Neural cell (in vitro differentiated cells): ENCODE measurements around the gene MYOCD. TPM values are rescaled to one million over a fixed set of nuclear protein-coding genes. Genes with fewer than 3 reads are reported as not detected.

ENCODE experiments used
- H2AFZ ChIP-seq: fragments of 200-600, 300-800 bp; sonication (generic), shearing (Covaris generic); 2 replicates; pipeline ENCODE4 v1.6.0; 2014; ENCODE audit warnings: low read depth, mild to moderate bottlenecking, antibody characterized with exemption, low read length, moderate library complexity
- H3F3A ChIP-seq: fragments of 200-600 bp; shearing (Covaris generic); 2 replicates; pipeline ENCODE4 v1.6.1; 2016; ENCODE audit warnings: mild to moderate bottlenecking, moderate library complexity, mixed read lengths, antibody characterized with exemption, low read length; ENCODE audit not compliant: insufficient read depth, poor library complexity, severe bottlenecking
- H3K27ac ChIP-seq: fragments of 200-600, 300-800 bp; sonication (generic), shearing (Covaris generic); 2 replicates; pipeline ENCODE4 v1.5.1; 2014; ENCODE audit warnings: mild to moderate bottlenecking, low read length, moderate library complexity
- H3K27me3 ChIP-seq: fragments of 300-800, 200-600 bp; sonication (generic), shearing (Covaris generic); 2 replicates; pipeline ENCODE4 v1.6.0; 2014; ENCODE audit warnings: mild to moderate bottlenecking, low read depth, low read length, moderate library complexity; ENCODE audit not compliant: insufficient read depth
- H3K36me3 ChIP-seq: fragments of 300-800, 200-600 bp; sonication (generic), shearing (Covaris generic); 2 replicates; pipeline ENCODE4 v1.5.1; 2014; ENCODE audit warnings: mild to moderate bottlenecking, antibody characterized with exemption, low read length, moderate library complexity; ENCODE audit not compliant: insufficient read depth
- H3K4me2 ChIP-seq: fragments of 300-800, 200-600 bp; sonication (generic), shearing (Covaris generic); 2 replicates; pipeline ENCODE4 v1.6.0; 2014; ENCODE audit warnings: mild to moderate bottlenecking, low read length
- H3K4me3 ChIP-seq: fragments of 300-800, 200-600 bp; sonication (generic), shearing (Covaris generic); 2 replicates; pipeline ENCODE4 v1.5.1; 2014; ENCODE audit warnings: mild to moderate bottlenecking, low read length, moderate library complexity
- H3K79me2 ChIP-seq: fragments of 200-600 bp; shearing (Covaris generic); replicated peaks from 2 replicates; pipeline ENCODE4 v1.6.0; 2014; ENCODE audit warnings: mild to moderate bottlenecking, low read length, moderate library complexity; ENCODE audit not compliant: insufficient read depth
- H3K9ac ChIP-seq: fragments of 300-800, 200-600 bp; sonication (generic), shearing (Covaris generic); 2 replicates; pipeline ENCODE4 v1.6.1; 2016; ENCODE audit warnings: mild to moderate bottlenecking, low read length, mixed read lengths
- H3K9me2 ChIP-seq: fragments of 200-600 bp; shearing (Covaris generic); 2 replicates; pipeline ENCODE4 v1.6.1; 2016; ENCODE audit warnings: mild to moderate bottlenecking, low read length, mixed read lengths; ENCODE audit not compliant: insufficient read depth
- H3K9me3 ChIP-seq: fragments of 200-600, 300-800 bp; sonication (generic), shearing (Covaris generic); 2 replicates; pipeline ENCODE4 v1.6.1; 2016; ENCODE audit warnings: mild to moderate bottlenecking, mixed run types, low read length, moderate library complexity, mixed read lengths
- H4K20me1 ChIP-seq: fragments of 200-600 bp; shearing (Covaris generic); 2 replicates; pipeline ENCODE4 v1.6.1; 2016; ENCODE audit warnings: mild to moderate bottlenecking, mixed run types; ENCODE audit not compliant: insufficient read depth
- EP300 ChIP-seq: fragments of 450-650 bp; conservative IDR thresholded peaks from 2 replicates; pipeline ENCODE4 v1.6.1; 2014; ENCODE audit warnings: antibody characterized with exemption, mild to moderate bottlenecking, moderate library complexity; ENCODE audit not compliant: poor library complexity, severe bottlenecking
- EZH2 ChIP-seq: fragments of 200-600, 300-800 bp; shearing (Covaris generic), sonication (generic); IDR thresholded peaks from 2 replicates; pipeline ENCODE4 v1.6.1; 2014; ENCODE audit warnings: antibody characterized with exemption, low read length, borderline replicate concordance, mild to moderate bottlenecking; ENCODE audit not compliant: insufficient read depth, poor library complexity, severe bottlenecking
- MXI1 ChIP-seq: fragments of 450-650 bp; conservative IDR thresholded peaks from 2 replicates; pipeline ENCODE4 v1.6.1; 2014; ENCODE audit warnings: antibody characterized with exemption, mild to moderate bottlenecking; ENCODE audit not compliant: poor library complexity, severe bottlenecking
- POLR2AphosphoS5 ChIP-seq: IDR thresholded peaks from 2 replicates; pipeline ENCODE4 v1.6.1; 2012
- RAD21 ChIP-seq: fragments of 450-650 bp; conservative IDR thresholded peaks from 2 replicates; pipeline ENCODE4 v1.6.1; 2014; ENCODE audit warnings: antibody characterized with exemption, mild to moderate bottlenecking, moderate library complexity
- SMC3 ChIP-seq: fragments of 450-650 bp; conservative IDR thresholded peaks from 2 replicates; pipeline ENCODE4 v1.6.1; 2014; ENCODE audit warnings: antibody characterized with exemption, mild to moderate bottlenecking, moderate library complexity; ENCODE audit not compliant: poor library complexity
- TAF1 ChIP-seq: IDR thresholded peaks from 2 replicates; pipeline ENCODE4 v1.6.1; 2012; ENCODE audit warnings: low read depth
- polyA plus RNA-seq: library from polyadenylated mRNA; depleted of rRNA; stranded (reverse); fragments of >200 nt; gene quantifications from 2 replicates; pipeline ENCODE4 v1.2.3, GENCODE V29; 2014
- TF ChIP-seq, protein P1 (sequence below): fragments of 450-650 bp; IDR thresholded peaks from 2 replicates; pipeline ENCODE4 v1.5.1; 2014; ENCODE audit warnings: antibody characterized with exemption, mild to moderate bottlenecking, moderate library complexity; ENCODE audit not compliant: poor library complexity, severe bottlenecking
- TF ChIP-seq, protein P2 (sequence below): IDR thresholded peaks from 2 replicates; pipeline ENCODE4 v1.6.1; 2012; ENCODE audit warnings: borderline replicate concordance

MYOCD gene
- polyA plus RNA-seq, 1 donor from 2014 or later = not detected

GRCh38 chr17:12631076-12631475, 34.6 kb upstream of the MYOCD start:
- H3K9me3 ChIP-seq = no peaks in the 10 kb centered on the region
- H3K36me3 ChIP-seq = no peaks in the 10 kb centered on the region
- no peak overlapping the region for H3K4me3 ChIP-seq
- H3K4me2 ChIP-seq = no peak overlapping the region
- H3F3A ChIP-seq = no peaks in the 10 kb centered on the region
- H4K20me1 ChIP-seq = no peaks in the 10 kb centered on the region
- no peaks in the 10 kb centered on the region for H3K27me3 ChIP-seq
- no peak overlapping the region for H2AFZ ChIP-seq
- TF ChIP-seq EZH2 (no peak), SMC3 (no peak), MXI1 (no peak), POLR2AphosphoS5 (no peak), TAF1 (no peak), RAD21 (no peak), EP300 (no peak)
- TF ChIP-seq, protein P1, sequence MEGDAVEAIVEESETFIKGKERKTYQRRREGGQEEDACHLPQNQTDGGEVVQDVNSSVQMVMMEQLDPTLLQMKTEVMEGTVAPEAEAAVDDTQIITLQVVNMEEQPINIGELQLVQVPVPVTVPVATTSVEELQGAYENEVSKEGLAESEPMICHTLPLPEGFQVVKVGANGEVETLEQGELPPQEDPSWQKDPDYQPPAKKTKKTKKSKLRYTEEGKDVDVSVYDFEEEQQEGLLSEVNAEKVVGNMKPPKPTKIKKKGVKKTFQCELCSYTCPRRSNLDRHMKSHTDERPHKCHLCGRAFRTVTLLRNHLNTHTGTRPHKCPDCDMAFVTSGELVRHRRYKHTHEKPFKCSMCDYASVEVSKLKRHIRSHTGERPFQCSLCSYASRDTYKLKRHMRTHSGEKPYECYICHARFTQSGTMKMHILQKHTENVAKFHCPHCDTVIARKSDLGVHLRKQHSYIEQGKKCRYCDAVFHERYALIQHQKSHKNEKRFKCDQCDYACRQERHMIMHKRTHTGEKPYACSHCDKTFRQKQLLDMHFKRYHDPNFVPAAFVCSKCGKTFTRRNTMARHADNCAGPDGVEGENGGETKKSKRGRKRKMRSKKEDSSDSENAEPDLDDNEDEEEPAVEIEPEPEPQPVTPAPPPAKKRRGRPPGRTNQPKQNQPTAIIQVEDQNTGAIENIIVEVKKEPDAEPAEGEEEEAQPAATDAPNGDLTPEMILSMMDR = no peak
- TF ChIP-seq, protein P2, sequence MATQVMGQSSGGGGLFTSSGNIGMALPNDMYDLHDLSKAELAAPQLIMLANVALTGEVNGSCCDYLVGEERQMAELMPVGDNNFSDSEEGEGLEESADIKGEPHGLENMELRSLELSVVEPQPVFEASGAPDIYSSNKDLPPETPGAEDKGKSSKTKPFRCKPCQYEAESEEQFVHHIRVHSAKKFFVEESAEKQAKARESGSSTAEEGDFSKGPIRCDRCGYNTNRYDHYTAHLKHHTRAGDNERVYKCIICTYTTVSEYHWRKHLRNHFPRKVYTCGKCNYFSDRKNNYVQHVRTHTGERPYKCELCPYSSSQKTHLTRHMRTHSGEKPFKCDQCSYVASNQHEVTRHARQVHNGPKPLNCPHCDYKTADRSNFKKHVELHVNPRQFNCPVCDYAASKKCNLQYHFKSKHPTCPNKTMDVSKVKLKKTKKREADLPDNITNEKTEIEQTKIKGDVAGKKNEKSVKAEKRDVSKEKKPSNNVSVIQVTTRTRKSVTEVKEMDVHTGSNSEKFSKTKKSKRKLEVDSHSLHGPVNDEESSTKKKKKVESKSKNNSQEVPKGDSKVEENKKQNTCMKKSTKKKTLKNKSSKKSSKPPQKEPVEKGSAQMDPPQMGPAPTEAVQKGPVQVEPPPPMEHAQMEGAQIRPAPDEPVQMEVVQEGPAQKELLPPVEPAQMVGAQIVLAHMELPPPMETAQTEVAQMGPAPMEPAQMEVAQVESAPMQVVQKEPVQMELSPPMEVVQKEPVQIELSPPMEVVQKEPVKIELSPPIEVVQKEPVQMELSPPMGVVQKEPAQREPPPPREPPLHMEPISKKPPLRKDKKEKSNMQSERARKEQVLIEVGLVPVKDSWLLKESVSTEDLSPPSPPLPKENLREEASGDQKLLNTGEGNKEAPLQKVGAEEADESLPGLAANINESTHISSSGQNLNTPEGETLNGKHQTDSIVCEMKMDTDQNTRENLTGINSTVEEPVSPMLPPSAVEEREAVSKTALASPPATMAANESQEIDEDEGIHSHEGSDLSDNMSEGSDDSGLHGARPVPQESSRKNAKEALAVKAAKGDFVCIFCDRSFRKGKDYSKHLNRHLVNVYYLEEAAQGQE = no peak
- H3K9me2 ChIP-seq = no peaks in the 10 kb centered on the region
- H3K79me2 ChIP-seq = no peaks in the 10 kb centered on the region
- H3K9ac ChIP-seq = no peak overlapping the region
- H3K27ac ChIP-seq = no peak overlapping the region

GRCh38 chr17:12632785-12633184, 32.9 kb upstream of the MYOCD start:
- Histone ChIP-seq H3K4me2 (no peak overlapping the region), H4K20me1 (no peaks in the 10 kb centered on the region), H2AFZ (no peak overlapping the region), H3K79me2 (no peaks in the 10 kb centered on the region), H3K9me3 (no peaks in the 10 kb centered on the region), H3K4me3 (no peak overlapping the region), H3K36me3 (no peaks in the 10 kb centered on the region), H3K27me3 (no peaks in the 10 kb centered on the region), H3K27ac (no peak overlapping the region), H3F3A (no peaks in the 10 kb centered on the region), H3K9ac (no peak overlapping the region), H3K9me2 (no peaks in the 10 kb centered on the region)
- TF ChIP-seq EZH2 (no peak), EP300 (no peak), MXI1 (no peak), RAD21 (no peak), SMC3 (no peak), TAF1 (no peak), POLR2AphosphoS5 (no peak)
- TF ChIP-seq, protein P2 = no peak
- TF ChIP-seq, protein P1 = no peak
